H1 (cell line): Measurements from ENCODE around the gene DRC1.

Experiments used
- BCL11A ChIP-seq, 2 experiments: IDR thresholded peaks; one replicate each; pipeline ENCODE4 v1.6.1; 2011; ENCODE audit warnings: low read depth in 2 of 2, low read length in 2 of 2, mild to moderate bottlenecking in 2 of 2
- PHF8 ChIP-seq: fragments of 200-600 bp; sonication (generic); conservative IDR thresholded peaks from 2 replicates; pipeline ENCODE4 v1.7.1; 2012; ENCODE audit warnings: low read depth, mild to moderate bottlenecking, inconsistent platforms, low read length, moderate library complexity
- POLR2A ChIP-seq, 2 experiments: IDR thresholded peaks; 1 replicate in 1 of 2; 2 replicates in 1 of 2; pipeline ENCODE4 v1.6.1; 2011; ENCODE audit warnings: low read depth in 2 of 2, low read length in 2 of 2, mild to moderate bottlenecking in 2 of 2; ENCODE audit errors: control extremely low read depth in 1 of 2
- POU5F1 ChIP-seq: IDR thresholded peaks from 2 replicates; pipeline ENCODE4 v1.6.1; 2011; ENCODE audit warnings: low read depth, mild to moderate bottlenecking, low read length, moderate library complexity
- RAD21 ChIP-seq, 2 experiments: IDR thresholded peaks in 1 of 2; conservative IDR thresholded peaks in 1 of 2; 2 replicates each; pipeline ENCODE4 v1.6.1; 2011; ENCODE audit warnings: low read depth in 2 of 2, low read length in 2 of 2, improper control_type of control experiment in 1 of 2, inconsistent platforms in 1 of 2, mild to moderate bottlenecking in 1 of 2, moderate library complexity in 1 of 2
- SAP30 ChIP-seq: fragments of 300-600 bp; sonication (generic); IDR thresholded peaks from 2 replicates; pipeline ENCODE4 v1.7.1; 2012; ENCODE audit warnings: low read length, moderate library complexity, mild to moderate bottlenecking, inconsistent platforms; ENCODE audit not compliant: insufficient read depth, insufficient replicate concordance
- SRF ChIP-seq: IDR thresholded peaks from 2 replicates; pipeline ENCODE4 v1.6.1; 2011; ENCODE audit warnings: mild to moderate bottlenecking, low read depth, low read length, moderate library complexity
- TF ChIP-seq, protein P1 (sequence below), 3 experiments: IDR thresholded peaks; 1 replicate in 2 of 3; 2 replicates in 1 of 3; pipeline versions ENCODE4 v1.5.1 to v1.6.1; 2011; ENCODE audit warnings: low read length in 3 of 3, mild to moderate bottlenecking in 3 of 3, inconsistent platforms in 2 of 3, low read depth in 1 of 3, moderate library complexity in 1 of 3; ENCODE audit not compliant: insufficient read depth in 1 of 3; ENCODE audit errors: control extremely low read depth in 1 of 3
- TF ChIP-seq, protein P2 (sequence below): IDR thresholded peaks from 2 replicates; pipeline ENCODE4 v1.6.1; 2012; ENCODE audit warnings: inconsistent platforms

DNA sequence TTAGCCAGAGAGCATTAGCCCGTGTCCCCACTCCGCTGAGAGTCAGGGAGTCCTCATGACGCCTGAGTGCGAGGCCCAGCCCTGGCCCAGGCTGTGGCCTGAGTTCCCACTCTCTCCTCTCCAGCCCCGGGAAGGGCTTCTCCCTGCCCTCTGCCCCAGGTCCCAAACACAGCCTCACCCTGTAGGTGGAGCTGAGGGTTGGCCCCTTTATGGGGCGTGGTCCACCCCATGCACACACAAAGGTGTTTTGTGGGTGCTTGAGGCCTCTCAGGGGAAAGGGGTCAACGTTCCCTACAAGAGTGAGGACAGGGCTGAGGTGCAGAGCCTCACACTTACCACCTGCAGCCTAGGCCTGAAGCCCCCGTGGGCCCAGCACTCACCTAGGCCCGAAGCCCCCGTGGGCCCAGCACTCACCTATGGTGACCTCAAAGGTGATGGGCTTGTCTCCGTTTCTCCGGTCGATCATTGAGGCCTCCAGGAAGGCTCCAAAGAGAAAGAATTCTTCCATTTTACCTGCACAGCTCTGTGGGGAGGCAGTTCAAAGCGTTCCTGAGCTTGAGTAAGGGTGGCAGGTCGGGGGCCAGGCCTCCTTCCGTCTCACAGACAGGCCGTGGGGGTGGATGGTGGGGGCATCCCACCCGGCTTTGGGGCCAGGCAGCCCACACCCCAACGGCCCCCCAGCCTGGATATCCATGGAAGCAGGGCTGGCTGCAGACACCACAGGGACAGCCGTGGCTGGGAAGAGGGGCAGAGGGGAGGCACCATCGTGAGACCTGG is 78.3 kb downstream of the DRC1 start:
- TF ChIP-seq, protein P1, sequence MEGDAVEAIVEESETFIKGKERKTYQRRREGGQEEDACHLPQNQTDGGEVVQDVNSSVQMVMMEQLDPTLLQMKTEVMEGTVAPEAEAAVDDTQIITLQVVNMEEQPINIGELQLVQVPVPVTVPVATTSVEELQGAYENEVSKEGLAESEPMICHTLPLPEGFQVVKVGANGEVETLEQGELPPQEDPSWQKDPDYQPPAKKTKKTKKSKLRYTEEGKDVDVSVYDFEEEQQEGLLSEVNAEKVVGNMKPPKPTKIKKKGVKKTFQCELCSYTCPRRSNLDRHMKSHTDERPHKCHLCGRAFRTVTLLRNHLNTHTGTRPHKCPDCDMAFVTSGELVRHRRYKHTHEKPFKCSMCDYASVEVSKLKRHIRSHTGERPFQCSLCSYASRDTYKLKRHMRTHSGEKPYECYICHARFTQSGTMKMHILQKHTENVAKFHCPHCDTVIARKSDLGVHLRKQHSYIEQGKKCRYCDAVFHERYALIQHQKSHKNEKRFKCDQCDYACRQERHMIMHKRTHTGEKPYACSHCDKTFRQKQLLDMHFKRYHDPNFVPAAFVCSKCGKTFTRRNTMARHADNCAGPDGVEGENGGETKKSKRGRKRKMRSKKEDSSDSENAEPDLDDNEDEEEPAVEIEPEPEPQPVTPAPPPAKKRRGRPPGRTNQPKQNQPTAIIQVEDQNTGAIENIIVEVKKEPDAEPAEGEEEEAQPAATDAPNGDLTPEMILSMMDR (IDR thresholded peaks at IDR 0.05; ENCODE audit: control extremely low read depth in 1 of 3, insufficient read depth in 1 of 3, low read depth in 1 of 3, low read length in 3 of 3): no peak
- no peak for TF ChIP-seq RAD21 (IDR thresholded peaks at IDR 0.05 in 1 of 2, conservative IDR thresholded peaks at IDR 0.05 in 1 of 2; ENCODE audit: low read depth in 2 of 2, low read length in 2 of 2)
- TF ChIP-seq PHF8: no peak
- no peak for TF ChIP-seq BCL11A (IDR thresholded peaks at IDR 0.05; ENCODE audit: low read depth in 2 of 2, low read length in 2 of 2)
- TF ChIP-seq POLR2A (IDR thresholded peaks at IDR 0.05; ENCODE audit: control extremely low read depth in 1 of 2, low read depth in 2 of 2, low read length in 2 of 2): no peak
- TF ChIP-seq, protein P2, sequence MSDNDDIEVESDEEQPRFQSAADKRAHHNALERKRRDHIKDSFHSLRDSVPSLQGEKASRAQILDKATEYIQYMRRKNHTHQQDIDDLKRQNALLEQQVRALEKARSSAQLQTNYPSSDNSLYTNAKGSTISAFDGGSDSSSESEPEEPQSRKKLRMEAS: no peak
- TF ChIP-seq SAP30: no peak
- TF ChIP-seq SRF: no peak
- no peak for TF ChIP-seq POU5F1
